Measurements from ENCODE around the gene CCDC102A. TPM values are rescaled to one million over a fixed set of nuclear protein-coding genes. Genes with fewer than 3 reads are reported as not detected.
"Not testable (repeated sequence)": the region's sequence is repeated elsewhere in the genome, so short reads cannot be mapped to it uniquely, and the experiment has no call there.

CCDC102A gene
- total RNA-seq, 1 experiment from 2014 or later = 6.9 TPM

GRCh38 chr16:57565461-57565860 is 29.1 kb upstream of the CCDC102A start:
- DNase-seq (ENCODE audit: low spot score) = no peak

- peak; percentile 83 for DNase-seq (ENCODE audit: low spot score)
These were observed 28.4 kb upstream of the CCDC102A start for GRCh38 chr16:57564571-57565270.

GRCh38 chr16:57563761-57564160 is 27.4 kb upstream of the CCDC102A start:
- DNase-seq (ENCODE audit: low spot score) = no peak

DNA sequence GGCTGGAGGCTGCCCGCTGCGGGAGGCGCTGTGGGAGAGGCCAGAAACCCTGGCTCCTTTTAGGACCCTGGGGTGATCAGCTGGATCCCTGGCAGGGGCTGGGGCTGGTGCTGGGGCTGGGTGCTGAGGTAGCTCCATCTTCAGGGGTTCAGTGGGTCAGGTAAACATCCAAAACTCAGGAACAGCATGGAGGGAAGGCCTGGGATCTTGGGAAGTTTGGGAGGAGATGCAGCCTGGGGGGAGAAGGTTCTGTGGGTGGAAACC is 27.0 kb upstream of the CCDC102A start:
- no peak for DNase-seq (ENCODE audit: low spot score)

- no peak for DNase-seq (ENCODE audit: low spot score)
These were observed 26.5 kb upstream of the CCDC102A start for GRCh38 chr16:57562669-57563486.

DNA sequence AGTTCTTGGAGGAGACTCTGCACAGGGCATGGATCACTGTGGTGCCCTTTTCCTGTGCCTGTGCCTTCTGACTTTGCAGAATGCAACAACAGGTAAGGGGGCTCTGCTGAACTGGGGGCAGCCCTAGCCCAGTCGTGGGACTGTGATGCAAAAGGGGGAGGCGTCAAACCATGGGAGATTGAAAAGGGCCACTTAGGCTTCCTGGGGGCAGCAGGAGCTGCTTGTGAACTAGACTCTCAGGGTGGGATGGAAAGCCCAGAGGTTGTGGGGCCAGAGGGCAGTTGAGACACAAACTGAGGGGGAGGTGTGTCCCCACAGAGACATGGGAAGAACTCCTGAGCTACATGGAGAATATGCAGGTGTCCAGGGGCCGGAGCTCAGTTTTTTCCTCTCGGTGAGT is 25.7 kb upstream of the CCDC102A start:
- no peak for DNase-seq (ENCODE audit: low spot score)

- DNase-seq (ENCODE audit: low spot score) = no peak
These were observed 22.9 kb upstream of the CCDC102A start for GRCh38 chr16:57559072-57559790.

- DNase-seq (ENCODE audit: low spot score) = no peak
These were observed 20.7 kb upstream of the CCDC102A start for GRCh38 chr16:57556941-57557541.

DNA sequence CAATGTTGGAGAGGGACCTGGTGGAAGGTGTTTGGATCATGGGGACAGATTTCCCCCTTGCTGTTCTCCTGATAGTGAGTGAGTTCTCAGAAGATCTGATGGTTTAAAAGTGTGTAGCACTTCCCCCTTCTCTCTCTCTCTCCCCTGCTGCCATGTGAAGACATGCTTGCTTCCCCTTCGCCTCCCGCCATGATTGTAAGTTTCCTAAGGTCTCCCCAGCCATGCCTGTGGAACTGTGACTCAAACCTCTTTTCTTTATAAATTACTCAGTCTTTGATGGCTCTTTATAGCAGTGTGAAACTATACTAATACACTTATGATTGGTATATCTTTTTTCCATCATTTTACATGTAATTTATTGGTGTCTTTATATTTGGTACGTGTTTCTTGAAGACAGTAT is 19.5 kb upstream of the CCDC102A start:
- DNase-seq (ENCODE audit: low spot score) = no peak

DNA sequence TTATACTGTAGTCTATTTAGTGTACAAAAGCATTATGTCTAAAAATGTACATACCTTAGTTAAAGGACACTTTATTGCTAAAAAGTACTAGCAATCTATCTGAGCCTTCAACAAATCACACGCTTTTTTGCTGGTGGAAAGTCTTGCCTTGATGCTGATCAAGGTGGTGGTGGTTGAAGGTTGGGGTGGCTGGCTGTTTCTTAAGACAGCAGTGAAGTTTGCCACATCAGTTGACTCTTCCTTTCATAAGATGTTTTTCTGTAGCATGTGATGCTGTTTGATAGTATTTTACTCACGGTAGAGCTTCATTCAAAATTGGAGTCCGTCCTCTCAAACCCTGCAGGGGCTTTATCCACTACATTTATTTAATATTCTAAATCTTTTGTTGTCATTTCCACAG is 14.7 kb upstream of the CCDC102A start:
- no peak for DNase-seq (ENCODE audit: low spot score)

DNA sequence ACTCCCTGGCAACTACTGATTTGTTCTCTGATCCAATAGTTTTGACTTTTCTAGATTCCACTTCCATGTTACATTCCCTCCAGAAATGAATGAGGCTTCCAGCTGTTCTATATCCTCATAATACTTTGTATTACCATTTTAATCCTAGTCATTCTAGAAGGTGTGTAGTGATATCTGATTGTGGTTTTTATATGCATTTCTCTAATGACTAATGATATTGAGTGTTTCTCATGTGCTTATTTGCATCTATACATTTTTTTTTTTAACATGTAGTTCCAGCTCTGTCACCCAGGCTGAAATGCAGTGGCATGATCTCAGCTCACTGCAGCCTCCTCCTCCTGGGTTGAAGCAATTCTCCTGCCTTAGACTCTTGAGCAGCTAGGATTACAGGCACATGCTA is 13.4 kb upstream of the CCDC102A start:
- no peak for DNase-seq (ENCODE audit: low spot score)

DNA sequence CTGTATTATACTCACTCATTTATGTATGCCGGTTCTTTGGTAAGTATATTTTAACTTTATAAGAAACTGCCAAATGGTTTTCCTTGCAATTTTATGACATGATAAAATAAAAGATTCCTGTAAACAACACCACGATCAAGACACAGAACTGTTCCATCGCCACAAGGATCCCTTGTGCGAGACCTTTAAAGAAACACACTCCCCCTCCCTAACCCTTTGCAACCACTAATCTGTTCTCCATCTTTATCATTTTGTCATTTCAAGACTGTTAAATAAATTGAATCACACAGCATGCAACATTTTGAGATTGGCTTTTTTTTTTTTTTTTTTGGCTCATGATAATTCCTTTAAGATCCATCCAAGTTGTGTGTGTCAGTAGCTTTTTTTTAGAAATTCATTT is 12.0 kb upstream of the CCDC102A start:
- no peak for DNase-seq (ENCODE audit: low spot score)

DNA sequence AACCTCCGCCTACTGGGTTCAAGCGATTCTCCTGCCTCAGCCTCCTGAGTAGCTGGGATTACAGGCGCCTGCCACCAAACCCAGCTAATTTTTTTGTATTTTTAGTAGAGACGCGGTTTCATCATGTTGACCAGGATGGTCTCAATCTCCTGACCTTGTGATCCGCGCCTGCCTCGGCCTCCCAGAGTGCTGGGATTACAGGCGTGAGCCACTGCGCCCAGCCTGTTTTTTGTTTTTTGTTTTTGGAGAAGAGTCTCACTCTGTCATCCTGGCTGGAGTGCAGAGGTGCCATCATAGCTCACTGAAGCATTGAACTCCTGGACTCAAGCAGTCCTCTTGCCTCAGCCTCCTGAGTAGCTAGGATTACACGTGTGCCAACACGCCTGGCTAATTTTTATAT is 11.2 kb upstream of the CCDC102A start:
- DNase-seq (ENCODE audit: low spot score) = not testable (repeated sequence)

- no peak for DNase-seq (ENCODE audit: low spot score)
These were observed 7.8 kb upstream of the CCDC102A start for GRCh38 chr16:57544124-57544653.

- DNase-seq (ENCODE audit: low spot score) = no peak
These were observed 5.5 kb upstream of the CCDC102A start for GRCh38 chr16:57541754-57542435.

DNA sequence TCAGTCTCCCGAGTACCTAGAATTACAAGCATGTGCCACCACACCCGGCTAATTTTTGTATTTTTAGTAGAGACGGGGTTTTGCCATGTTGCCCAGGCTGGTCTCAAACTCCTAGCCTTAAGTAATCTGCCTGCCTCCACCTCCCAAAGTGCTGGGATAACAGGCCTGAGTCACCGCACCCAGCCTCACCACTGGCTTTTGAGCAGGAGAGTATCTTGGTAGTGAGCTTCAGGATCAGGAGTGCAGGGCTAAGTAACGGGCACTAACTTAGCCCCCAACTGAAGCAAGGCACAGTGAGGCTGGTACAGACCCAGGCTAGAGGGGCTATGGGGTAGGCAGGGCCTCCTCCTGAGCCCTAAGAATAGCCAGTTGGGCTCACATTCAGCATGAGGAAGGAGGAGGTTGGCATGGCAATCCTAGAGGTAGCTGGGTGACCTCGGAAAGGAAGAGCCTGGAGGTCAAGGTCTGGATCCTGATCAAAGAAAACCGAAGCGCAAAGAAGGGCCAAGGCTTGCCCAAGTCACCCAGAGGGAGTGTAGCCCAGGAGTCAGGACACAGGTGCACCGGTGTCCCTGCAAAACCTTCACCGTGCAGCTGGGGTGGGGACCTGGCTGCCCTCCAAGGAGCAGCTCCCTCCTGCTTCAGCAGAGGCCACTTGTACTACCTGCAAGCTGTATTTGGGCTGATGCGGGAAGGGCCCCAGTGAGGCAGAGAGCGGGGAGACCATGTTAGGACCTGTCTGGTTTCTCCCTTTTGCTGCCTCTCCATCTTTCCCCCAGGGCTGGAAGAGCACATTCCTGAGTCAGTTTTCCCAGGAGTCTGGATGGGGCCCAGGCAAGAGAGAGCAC is 4.8 kb upstream of the CCDC102A start:
- DNase-seq (ENCODE audit: low spot score) = no peak

DNA sequence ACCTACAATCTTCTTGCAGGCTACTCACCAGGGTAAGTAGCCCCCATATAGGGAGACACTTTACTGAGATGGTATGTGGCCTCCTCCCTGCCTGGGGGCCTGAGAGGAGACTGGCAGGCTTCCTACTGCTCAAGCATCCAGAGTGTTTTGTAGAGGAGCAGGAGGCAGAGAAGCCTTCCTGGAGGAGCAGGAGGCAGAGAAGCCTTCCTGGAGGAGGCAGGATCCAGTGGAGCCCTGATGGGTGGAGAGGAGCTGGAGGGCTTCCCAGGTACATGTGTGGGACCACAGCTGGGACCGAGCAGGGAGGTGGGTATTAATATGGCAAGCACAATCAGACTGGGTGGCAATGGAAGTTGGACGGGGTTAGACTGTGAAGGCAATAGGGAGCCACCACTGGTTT is 4.0 kb upstream of the CCDC102A start:
- no peak for DNase-seq (ENCODE audit: low spot score)

- no peak for DNase-seq (ENCODE audit: low spot score)
These were observed 2.9 kb upstream of the CCDC102A start for GRCh38 chr16:57539072-57539796.

GRCh38 chr16:57538235-57538721 is 1.9 kb upstream of the CCDC102A start:
- no peak for DNase-seq (ENCODE audit: low spot score)
